Left forelimb (tissue), 1 donor: ENCODE results near the gene GPR78.

Source experiments
- DNase-seq: peaks from one replicate; pipeline ENCODE4 v3.0.0-alpha.2; 2018; ENCODE audit warnings: low spot score

GPR78 gene

DNA sequence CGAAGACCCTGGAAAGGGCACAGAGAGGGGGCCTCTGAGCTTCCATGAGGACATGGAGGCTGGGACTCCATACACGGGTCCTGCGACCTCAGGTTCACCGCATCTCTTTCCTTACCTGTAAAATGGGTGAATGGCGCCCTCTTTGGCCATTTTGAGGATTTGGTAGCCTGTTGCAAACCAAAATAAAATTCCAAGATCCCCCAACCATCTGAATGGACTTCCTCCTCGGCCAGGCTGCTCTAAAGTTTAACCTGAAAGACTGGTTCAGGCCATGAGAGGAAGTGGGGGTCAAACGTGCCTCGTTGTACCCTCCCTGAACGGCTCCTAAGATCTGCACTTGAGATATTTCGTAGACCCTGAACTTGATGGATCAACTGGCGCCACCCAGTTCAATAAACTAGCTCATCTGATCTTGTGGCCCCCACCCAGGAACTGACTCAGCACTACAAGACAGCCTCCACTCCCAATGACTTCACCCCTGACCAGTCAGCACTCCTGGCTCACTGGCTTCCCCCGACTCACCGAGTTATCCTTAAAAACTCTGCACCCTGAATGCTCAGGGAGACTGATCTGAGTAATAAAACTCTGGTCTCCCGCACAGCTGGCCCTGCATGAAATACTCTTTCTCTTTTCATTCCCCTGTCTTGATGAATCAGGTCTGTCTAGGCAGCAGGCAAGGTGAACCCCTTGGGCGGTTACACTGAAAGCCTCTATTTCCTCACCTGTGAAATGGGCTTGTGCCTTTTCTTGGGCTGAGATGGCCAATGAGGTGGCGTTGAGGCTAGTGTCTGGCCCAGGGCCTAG, 32.9 kb upstream of the GPR78 start:
- DNase-seq, result no peak

- DNase-seq, result no peak
Measured at GRCh38 chr4:8547912-8548730, 32.1 kb upstream of the GPR78 start.

DNA sequence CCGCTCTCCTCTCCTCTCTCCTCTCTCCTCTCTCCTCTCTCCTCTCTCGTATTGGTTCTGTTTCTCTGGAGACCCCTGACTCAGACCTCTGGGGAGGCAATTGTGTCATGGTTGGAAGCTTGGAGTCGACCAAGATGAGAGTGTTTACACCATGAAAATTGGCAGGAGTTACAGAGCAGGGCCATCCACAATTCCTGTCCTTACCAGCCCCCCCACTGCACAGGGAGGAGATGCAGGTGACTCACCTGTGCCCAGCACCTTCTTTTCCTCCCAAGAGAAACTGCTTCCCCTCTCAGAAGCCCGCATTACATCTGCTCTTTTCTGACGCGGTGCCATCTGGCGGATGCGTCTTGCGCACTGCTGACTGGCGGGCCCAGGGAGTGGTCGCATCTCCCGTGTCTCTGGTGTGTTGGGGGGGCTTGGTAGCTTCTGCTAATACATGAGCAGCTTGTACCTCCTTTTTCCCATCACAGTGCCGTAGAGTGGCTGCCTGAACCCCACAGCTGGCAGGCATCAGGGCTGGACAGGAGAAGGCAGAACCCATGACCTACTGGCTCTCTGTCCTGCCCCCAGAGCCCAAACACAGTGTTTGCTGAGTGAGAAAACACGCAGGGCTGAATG, 31.4 kb upstream of the GPR78 start:
- DNase-seq, result no peak

DNA sequence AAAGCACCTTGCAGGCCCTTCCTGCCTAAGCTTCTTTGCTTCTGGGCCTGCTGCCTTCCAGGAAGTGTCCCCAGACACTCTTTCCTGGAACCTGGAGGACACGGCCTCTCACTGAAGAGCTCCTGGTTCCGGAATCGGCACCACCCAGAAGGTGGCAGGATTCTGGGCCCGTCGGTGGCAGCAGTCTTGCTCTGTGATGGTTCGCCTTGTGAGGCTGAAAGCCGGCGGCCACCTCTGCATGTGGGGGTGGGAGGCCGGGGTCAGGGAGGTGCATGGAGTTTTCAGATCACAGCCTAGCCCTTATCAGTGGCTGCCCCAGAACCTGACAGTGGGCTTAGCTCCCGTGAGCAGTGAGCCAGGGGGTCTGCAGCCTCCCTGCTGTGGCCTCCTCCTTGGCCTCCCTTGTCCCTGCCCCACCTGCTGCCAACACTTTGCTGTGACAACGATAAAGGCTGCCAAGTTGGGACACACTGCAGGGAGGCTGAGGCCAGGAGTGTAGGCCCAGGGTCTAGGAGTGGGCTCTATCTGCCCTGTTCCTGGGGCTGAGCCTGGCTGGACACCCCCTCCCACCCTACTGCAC, 30.8 kb upstream of the GPR78 start:
- DNase-seq, result no peak

DNA sequence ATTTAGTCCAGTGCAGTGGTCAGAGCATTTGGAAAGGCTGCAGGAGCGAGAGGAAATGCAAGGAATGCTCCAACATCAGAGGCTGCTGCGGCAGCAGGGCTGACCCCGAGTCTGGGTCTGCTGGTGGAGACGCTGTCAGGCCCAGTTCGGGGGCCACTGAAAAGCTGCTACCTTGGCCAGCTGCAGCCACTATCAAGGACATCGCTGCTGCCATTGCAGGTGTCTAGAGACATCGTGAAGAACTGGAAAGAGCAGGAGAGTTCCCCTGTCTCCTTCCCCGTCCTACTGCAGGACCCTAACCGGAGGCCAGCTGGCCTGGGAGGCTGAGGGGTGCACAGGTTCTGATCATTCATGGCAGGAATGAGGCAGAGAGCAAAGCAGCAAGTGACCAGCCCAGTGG, 29.5 kb upstream of the GPR78 start:
- DNase-seq, result no peak

GRCh38 chr4:8552024-8552423, 28.2 kb upstream of the GPR78 start:
- DNase-seq, result no peak

DNA sequence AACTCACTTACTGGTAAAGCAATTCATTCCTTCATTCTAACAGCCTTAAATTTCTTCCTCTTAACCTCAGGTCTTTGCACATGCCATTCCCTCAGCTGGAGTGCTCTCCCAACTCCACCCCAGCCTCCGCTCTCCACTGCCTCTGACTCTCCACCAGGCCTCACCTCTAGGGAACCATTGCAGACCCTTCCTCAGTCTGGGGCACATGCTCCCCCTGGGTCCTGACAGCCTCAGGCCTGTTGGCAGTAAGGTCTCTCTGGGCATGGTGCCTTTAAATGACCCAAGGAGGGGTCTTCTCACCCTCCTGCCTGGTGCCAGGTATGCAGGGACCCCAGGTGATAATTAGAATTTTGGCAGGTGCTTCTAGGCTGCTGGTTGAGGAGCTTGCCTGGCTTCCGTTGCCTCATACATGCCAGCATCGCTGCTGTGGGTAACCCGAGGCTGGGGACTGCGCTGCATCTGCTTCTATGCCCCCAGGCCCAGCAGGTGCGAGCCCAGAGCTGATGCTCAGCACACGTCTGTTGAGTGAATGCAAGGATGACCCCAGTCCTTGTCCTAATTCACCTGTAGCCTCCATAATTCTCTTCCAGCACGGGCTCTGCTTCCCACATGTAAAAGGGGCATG, 27.5 kb upstream of the GPR78 start:
- DNase-seq, result no peak

DNA sequence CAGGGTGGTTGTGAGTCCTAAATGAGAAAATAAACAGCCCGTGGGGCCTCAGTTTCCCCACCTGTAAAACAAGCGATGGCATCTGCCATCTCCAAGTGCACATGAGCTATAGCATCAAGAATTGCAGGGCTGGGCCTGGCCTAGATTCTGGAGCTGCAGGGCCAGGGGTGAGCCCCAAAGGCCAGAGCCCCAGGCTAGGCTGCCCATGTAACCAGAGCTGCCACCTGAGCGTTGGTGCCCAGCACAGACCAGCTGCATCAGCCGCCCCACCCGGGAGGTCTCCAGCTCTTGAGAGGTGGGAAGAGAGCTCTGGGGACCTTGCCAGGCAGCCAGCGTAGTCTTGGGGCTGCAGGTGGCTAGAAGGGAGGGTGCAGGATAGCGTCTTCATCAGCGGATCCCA, 27.0 kb upstream of the GPR78 start:
- DNase-seq, result no peak

DNA sequence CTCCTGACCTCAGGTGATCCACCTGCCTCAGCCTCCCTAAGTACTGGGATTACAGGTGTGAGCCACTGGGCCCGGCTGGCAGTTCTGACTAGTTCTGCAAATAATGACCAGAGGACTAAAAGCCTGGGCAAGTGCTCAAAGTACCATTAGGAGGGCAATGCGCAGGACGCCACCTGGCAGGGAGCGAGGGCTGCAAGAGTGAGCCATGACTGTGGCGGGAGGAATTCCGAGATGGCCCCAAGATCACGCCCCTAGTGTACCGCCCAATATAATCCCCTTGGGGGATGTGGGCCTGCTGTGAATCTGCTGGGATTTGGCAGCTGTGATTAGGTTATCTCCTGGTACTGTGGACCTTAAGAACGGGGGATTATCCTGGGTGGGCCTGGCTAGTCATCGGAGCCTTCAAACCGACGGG, 26.2 kb upstream of the GPR78 start:
- no peak for DNase-seq

DNA sequence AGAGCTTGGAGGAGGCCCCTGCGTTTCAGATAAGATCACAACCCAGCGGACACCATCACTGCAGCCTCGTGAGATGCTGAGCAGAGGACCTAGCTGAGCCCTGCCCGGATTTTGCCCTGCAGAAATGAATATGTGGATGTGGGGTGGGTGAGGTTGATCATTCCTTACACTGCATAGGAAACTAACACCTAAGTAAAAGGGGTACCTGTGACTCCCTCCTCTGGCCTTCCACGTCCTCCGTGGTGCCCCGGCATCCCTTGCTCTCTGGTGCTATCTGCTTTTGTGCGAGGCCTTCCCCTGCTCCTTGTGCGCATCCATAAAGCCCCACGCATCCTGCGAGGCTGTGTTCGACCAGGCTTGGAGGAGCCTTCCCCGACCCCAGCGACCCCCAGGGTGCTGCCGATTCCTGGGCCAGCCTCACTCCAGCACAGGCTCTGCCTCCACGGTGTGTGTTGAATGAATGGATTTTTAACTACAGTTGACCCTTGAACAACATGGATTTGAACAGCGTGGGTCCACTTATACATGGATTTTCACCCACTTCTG, 25.6 kb upstream of the GPR78 start:
- DNase-seq, result no peak

DNA sequence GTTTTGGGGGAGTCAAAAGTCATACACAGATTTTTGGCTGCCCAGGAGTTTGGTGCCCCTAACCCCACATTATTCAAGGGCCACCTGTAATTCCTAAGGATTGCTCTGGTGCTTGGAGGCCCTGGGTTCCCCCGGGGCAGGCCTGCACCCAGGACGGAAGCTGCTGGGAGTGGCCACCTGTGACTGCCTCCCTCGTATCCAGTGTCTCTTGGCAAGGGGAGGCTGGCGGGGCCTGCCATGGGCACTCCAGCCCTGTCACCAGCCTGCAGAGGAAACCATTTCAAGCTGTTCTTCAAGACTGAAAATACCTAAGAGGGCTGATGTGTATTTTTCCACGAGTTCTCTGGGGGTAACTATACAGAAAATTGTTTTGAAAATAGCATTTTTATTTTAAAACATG, 24.5 kb upstream of the GPR78 start:
- DNase-seq, result no peak

DNA sequence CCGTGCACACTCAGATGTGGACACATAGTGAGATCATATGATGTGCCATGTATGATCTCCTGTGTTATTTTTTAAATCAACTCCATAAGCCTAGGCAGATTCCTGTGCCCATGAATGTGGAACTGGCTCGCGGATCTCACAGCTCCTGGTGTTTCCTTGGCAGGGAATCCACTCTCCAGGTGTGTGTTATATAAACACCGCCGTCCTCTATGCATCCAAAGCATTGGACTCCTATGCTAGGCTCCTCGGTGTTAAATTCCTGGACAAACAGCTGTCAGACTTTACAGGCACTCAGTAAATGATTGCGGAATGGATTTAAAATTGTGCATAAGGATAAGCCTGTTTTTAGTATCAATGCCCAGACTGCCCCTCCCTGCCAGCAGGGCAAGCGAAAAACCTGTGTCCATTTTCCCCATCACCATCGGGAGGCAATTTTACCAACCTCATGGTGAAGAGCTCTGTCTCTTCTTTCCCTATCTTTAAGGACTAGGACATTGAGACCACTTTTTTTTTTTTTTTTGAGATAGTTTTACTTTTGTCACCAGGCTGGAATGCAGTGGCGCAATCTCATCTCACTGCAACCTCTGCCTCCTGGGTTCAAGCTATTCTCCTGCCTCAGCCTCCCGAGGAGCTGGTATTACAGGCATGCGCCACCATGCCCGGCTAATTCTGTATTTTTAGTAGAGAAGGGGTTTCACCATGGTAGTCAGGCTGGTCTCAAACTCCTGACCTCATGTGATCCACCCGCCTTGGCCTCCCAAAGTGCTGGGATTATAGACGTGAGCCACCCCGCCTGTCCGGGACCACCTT, 23.6 kb upstream of the GPR78 start:
- no peak for DNase-seq

- DNase-seq, result no peak
Measured at GRCh38 chr4:8557151-8558076, 22.8 kb upstream of the GPR78 start.

GRCh38 chr4:8558080-8558960, 21.9 kb upstream of the GPR78 start:
- no peak for DNase-seq

GRCh38 chr4:8559011-8559410, 21.2 kb upstream of the GPR78 start:
- no peak for DNase-seq

GRCh38 chr4:8559524-8560264, 20.5 kb upstream of the GPR78 start:
- DNase-seq, result no peak

GRCh38 chr4:8560265-8561047, 19.7 kb upstream of the GPR78 start:
- no peak for DNase-seq
